Fibroblast of lung (primary cell): ENCODE results near the gene EVI2B. TPM values are rescaled to one million over a fixed set of nuclear protein-coding genes. Genes with fewer than 3 reads are reported as not detected.
A peak's percentile ranks its signal among the peaks of the same experiment; 100 is the strongest.

Source experiments
- DNase-seq, 2 donors: peaks; one replicate each; pipeline versions ENCODE4 v3.0.0 to v3.0.0-alpha.2; 2010; ENCODE audit warnings: low read depth in 2 of 2
- H2AFZ ChIP-seq: 2 replicates; pipeline ENCODE4 v1.5.1; 2012; ENCODE audit warnings: low read length, control low read depth, inconsistent platforms
- H3K27ac ChIP-seq: 2 replicates; pipeline ENCODE4 v1.5.1; 2011; ENCODE audit warnings: low read length, control low read depth; ENCODE audit not compliant: insufficient read depth
- H3K27me3 ChIP-seq: 2 replicates; pipeline ENCODE4 v1.5.1; 2011; ENCODE audit warnings: mild to moderate bottlenecking, low read length; ENCODE audit not compliant: control insufficient read depth, insufficient read depth
- H3K36me3 ChIP-seq: 2 replicates; pipeline ENCODE4 v1.5.1; 2011; ENCODE audit warnings: low read length; ENCODE audit not compliant: control insufficient read depth, insufficient read depth
- H3K4me1 ChIP-seq: 2 replicates; pipeline ENCODE4 v1.5.1; 2011; ENCODE audit warnings: low read length; ENCODE audit not compliant: control insufficient read depth, insufficient read depth; ENCODE audit errors: extremely low read depth
- H3K4me2 ChIP-seq: 2 replicates; pipeline ENCODE4 v1.5.1; 2011; ENCODE audit warnings: low read length, control low read depth; ENCODE audit not compliant: insufficient read depth; ENCODE audit errors: extremely low read depth
- H3K4me3 ChIP-seq, 4 experiments: fragments of 200-600 bp in 1 of 4; sonication (generic) in 1 of 4; replicated peaks in 1 of 4; 2 replicates each; pipeline ENCODE4 v1.5.1; 2011 to 2016; ENCODE audit warnings: low read length in 4 of 4, low read depth in 3 of 4, mild to moderate bottlenecking in 3 of 4, control low read depth in 2 of 4, inconsistent platforms in 1 of 4, mixed read lengths in 1 of 4; ENCODE audit not compliant: insufficient read depth in 1 of 4; ENCODE audit errors: control extremely low read depth in 1 of 4
- H3K79me2 ChIP-seq: 2 replicates; pipeline ENCODE4 v1.5.1; 2012; ENCODE audit warnings: mild to moderate bottlenecking, low read length, inconsistent platforms; ENCODE audit not compliant: control insufficient read depth, insufficient read depth
- H3K9ac ChIP-seq: 2 replicates; pipeline ENCODE4 v1.5.1; 2011; ENCODE audit warnings: mild to moderate bottlenecking, low read length, control low read depth; ENCODE audit not compliant: insufficient read depth
- H3K9me3 ChIP-seq: 2 replicates; pipeline ENCODE4 v1.5.1; 2012; ENCODE audit warnings: low read depth, low read length; ENCODE audit not compliant: control insufficient read depth, insufficient read depth
- H4K20me1 ChIP-seq: 2 replicates; pipeline ENCODE4 v1.5.1; 2011; ENCODE audit warnings: low read length; ENCODE audit not compliant: control insufficient read depth, insufficient read depth; ENCODE audit errors: extremely low read depth
- EZH2 ChIP-seq: IDR thresholded peaks from 2 replicates; pipeline ENCODE4 v1.5.1; 2012; ENCODE audit warnings: low read length, control low read depth, mild to moderate bottlenecking; ENCODE audit errors: missing control alignments
- polyA minus RNA-seq: library from RNA; depleted of rRNA, polyadenylated mRNA; stranded (reverse); fragments of >200 nt; gene quantifications from 2 replicates; pipeline ENCODE4 v1.2.3, GENCODE V29; 2011; ENCODE audit warnings: low replicate concordance
- polyA plus RNA-seq, 2 donors: library from polyadenylated mRNA; depleted of rRNA in 1 of 2; stranded (reverse) in 1 of 2; unstranded in 1 of 2; fragments of >200 nt; gene quantifications; 2 replicates each; pipeline ENCODE4 v1.2.1, GENCODE V29; 2011 to 2012; ENCODE audit warnings: missing spikeins in 1 of 2
- total RNA-seq: library from RNA; depleted of rRNA; stranded (reverse); fragments of >200 nt; gene quantifications from 2 replicates; pipeline ENCODE4 v1.2.1, GENCODE V29; 2014
- TF ChIP-seq, protein P1 (sequence below), 2 donors: IDR thresholded peaks in 1 of 2; conservative IDR thresholded peaks in 1 of 2; 1 replicate in 1 of 2; 2 replicates in 1 of 2; pipeline ENCODE4 v1.5.1; 2011 to 2012; ENCODE audit warnings: low read length in 2 of 2, control low read depth in 1 of 2, inconsistent platforms in 1 of 2, low read depth in 1 of 2, mild to moderate bottlenecking in 1 of 2

Gene EVI2B
- total RNA-seq = 0.26 and 0.33 TPM in 2 replicates
- 0.68 and 3.4 TPM in 2 replicates for polyA plus RNA-seq
- 0.19 and 1.4 TPM in 2 replicates for polyA plus RNA-seq (2012)
- 0.33 TPM in 1 of 2 replicates, not detected in the other for polyA minus RNA-seq

GRCh38 chr17:31313982-31314781 lies at the start of gene EVI2B:
EVI2B (minus strand) TSS chr17:31314054; CDS start chr17:31305609, 8,445 bp downstream.
- Histone ChIP-seq H3K27me3 (no peaks in the 10 kb centered on the region), H3K79me2 (no peaks in the 10 kb centered on the region), H3K4me1 (no peaks in the 10 kb centered on the region), H3K36me3 (no peaks in the 10 kb centered on the region), H3K4me2 (no peak within 1 kb of the TSS), H2AFZ (no peak within 1 kb of the TSS), H3K9ac (no peak within 1 kb of the TSS), H3K9me3 (no peaks in the 10 kb centered on the region), H3K4me3 (no peak within 1 kb of the TSS), H3K27ac (no peak within 1 kb of the TSS), H4K20me1 (no peaks in the 10 kb centered on the region)
- TF ChIP-seq EZH2 = no peak
- TF ChIP-seq, protein P1, sequence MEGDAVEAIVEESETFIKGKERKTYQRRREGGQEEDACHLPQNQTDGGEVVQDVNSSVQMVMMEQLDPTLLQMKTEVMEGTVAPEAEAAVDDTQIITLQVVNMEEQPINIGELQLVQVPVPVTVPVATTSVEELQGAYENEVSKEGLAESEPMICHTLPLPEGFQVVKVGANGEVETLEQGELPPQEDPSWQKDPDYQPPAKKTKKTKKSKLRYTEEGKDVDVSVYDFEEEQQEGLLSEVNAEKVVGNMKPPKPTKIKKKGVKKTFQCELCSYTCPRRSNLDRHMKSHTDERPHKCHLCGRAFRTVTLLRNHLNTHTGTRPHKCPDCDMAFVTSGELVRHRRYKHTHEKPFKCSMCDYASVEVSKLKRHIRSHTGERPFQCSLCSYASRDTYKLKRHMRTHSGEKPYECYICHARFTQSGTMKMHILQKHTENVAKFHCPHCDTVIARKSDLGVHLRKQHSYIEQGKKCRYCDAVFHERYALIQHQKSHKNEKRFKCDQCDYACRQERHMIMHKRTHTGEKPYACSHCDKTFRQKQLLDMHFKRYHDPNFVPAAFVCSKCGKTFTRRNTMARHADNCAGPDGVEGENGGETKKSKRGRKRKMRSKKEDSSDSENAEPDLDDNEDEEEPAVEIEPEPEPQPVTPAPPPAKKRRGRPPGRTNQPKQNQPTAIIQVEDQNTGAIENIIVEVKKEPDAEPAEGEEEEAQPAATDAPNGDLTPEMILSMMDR (conservative IDR thresholded peaks at IDR 0.05 in 1 of 2, IDR thresholded peaks at IDR 0.05 in 1 of 2; ENCODE audit: low read depth in 1 of 2, low read length in 2 of 2) = no peak
- peak; percentile 46 to 65 for DNase-seq

DNA sequence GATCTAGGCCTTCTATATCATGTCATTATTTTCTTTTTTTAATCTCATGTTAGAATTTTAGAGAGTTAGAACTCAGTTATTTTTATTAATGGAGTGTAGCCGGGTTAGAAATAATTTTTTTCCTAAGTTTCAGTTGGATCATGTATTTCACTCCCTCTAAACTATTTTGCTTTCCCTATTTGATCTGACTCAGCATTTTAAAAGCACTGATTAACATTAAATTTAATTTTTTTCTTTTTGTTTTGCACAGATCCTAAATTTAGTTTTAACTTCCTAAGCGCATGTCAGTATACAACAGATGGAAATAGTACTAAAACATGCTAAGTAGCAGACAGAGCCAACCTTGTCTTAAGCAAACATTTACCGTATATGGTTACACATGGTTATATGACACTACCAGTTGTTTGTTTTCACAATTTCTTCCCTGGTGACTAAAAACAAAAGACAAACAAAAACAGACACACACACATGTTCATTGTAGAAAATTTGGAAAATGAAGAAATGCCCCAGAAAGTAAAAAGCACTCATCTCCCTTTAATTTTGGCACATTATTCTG lies 44.1 kb upstream of the EVI2B start:
- Histone ChIP-seq H4K20me1 (no peaks in the 10 kb centered on the region), H3K36me3 (no peaks in the 10 kb centered on the region), H3K4me2 (no peak overlapping the region), H3K9me3 (no peaks in the 10 kb centered on the region), H2AFZ (no peak overlapping the region), H3K79me2 (no peaks in the 10 kb centered on the region), H3K27me3 (no peaks in the 10 kb centered on the region), H3K9ac (no peak overlapping the region), H3K27ac (no peak overlapping the region), H3K4me3 (no peak overlapping the region), H3K4me1 (no peaks in the 10 kb centered on the region)
- TF ChIP-seq, protein P1 (conservative IDR thresholded peaks at IDR 0.05 in 1 of 2, IDR thresholded peaks at IDR 0.05 in 1 of 2; ENCODE audit: low read depth in 1 of 2, low read length in 2 of 2) = no peak
- no peak for TF ChIP-seq EZH2
- peak in 1 of 2 donors; percentile 75 for DNase-seq

GRCh38 chr17:31357091-31357490 lies 43.2 kb upstream of the EVI2B start:
- no peaks in the 10 kb centered on the region for H3K4me1 ChIP-seq
- no peak overlapping the region for H3K4me2 ChIP-seq
- H4K20me1 ChIP-seq = no peaks in the 10 kb centered on the region
- H3K4me3 ChIP-seq = no peak overlapping the region
- no peak for DNase-seq
- H3K79me2 ChIP-seq = no peaks in the 10 kb centered on the region
- H3K9me3 ChIP-seq = no peaks in the 10 kb centered on the region
- H3K27me3 ChIP-seq = no peaks in the 10 kb centered on the region
- H3K27ac ChIP-seq = no peak overlapping the region
- TF ChIP-seq EZH2 = no peak
- TF ChIP-seq, protein P1 (conservative IDR thresholded peaks at IDR 0.05 in 1 of 2, IDR thresholded peaks at IDR 0.05 in 1 of 2; ENCODE audit: low read depth in 1 of 2, low read length in 2 of 2) = no peak
- no peak overlapping the region for H2AFZ ChIP-seq
- no peak overlapping the region for H3K9ac ChIP-seq
- H3K36me3 ChIP-seq = no peaks in the 10 kb centered on the region
